Endothelial cell of umbilical vein (primary cell): ENCODE data around the gene CTSC.

Source experiments
- CTCF ChIP-seq, 2 donors: IDR thresholded peaks; 1 replicate in 1 of 2; 2 replicates in 1 of 2; pipeline ENCODE4 v1.5.1; 2011; ENCODE audit warnings: low read length in 2 of 2, mild to moderate bottlenecking in 2 of 2, moderate library complexity in 2 of 2, control low read depth in 1 of 2, inconsistent platforms in 1 of 2, low read depth in 1 of 2; ENCODE audit not compliant: insufficient read depth in 1 of 2; ENCODE audit errors: extremely low read depth in 1 of 2
- EZH2 ChIP-seq: IDR thresholded peaks from 2 replicates; pipeline ENCODE4 v1.6.1; 2012; ENCODE audit warnings: borderline replicate concordance, low read depth, mild to moderate bottlenecking, moderate library complexity, low read length, inconsistent platforms; ENCODE audit not compliant: severe bottlenecking
- POLR2AphosphoS5 ChIP-seq: IDR thresholded peaks from 2 replicates; pipeline ENCODE4 v1.6.1; 2012; ENCODE audit warnings: low read depth, mild to moderate bottlenecking, control low read depth, low read length, moderate library complexity; ENCODE audit not compliant: insufficient read depth

GRCh38 chr11:88337987-88338668 lies 592 bp upstream of the CTSC start:
- no peak for TF ChIP-seq CTCF (IDR thresholded peaks at IDR 0.05; ENCODE audit: extremely low read depth in 1 of 2, insufficient read depth in 1 of 2, low read depth in 1 of 2, low read length in 2 of 2)
- no peak for TF ChIP-seq POLR2AphosphoS5
- no peak for TF ChIP-seq EZH2
